Type B pancreatic cell (in vitro differentiated cells): ENCODE data around the gene CCDC61. TPM values are rescaled to one million over a fixed set of nuclear protein-coding genes. Genes with fewer than 3 reads are reported as not detected.

Source experiments
- DNase-seq: peaks from one replicate; pipeline ENCODE4 v3.0.0; 2021; ENCODE audit warnings: mixed read lengths; ENCODE audit not compliant: unreplicated experiment; ENCODE audit errors: extremely low spot score
- H3K27ac Mint-ChIP-seq: 2 replicates; pipeline ENCODE4 v1.8.0; 2021; ENCODE audit warnings: mild to moderate bottlenecking, mixed read lengths
- H3K27me3 Mint-ChIP-seq: 2 replicates; pipeline ENCODE4 v1.8.0; 2021; ENCODE audit warnings: mixed read lengths
- H3K36me3 Mint-ChIP-seq: 2 replicates; pipeline ENCODE4 v1.8.0; 2021; ENCODE audit warnings: mixed read lengths
- H3K4me1 Mint-ChIP-seq: one replicate; pipeline ENCODE4 v1.8.0; 2021; ENCODE audit warnings: mixed read lengths; ENCODE audit not compliant: unreplicated experiment
- H3K4me3 Mint-ChIP-seq: 2 replicates; pipeline ENCODE4 v1.8.0; 2021; ENCODE audit warnings: mild to moderate bottlenecking, mixed read lengths
- H3K9me3 Mint-ChIP-seq: 2 replicates; pipeline ENCODE4 v1.8.0; 2021; ENCODE audit warnings: mixed read lengths
- total RNA-seq: library from RNA; stranded (reverse); gene quantifications from 2 replicates; pipeline ENCODE4 v1.2.1, GENCODE V29; 2021; ENCODE audit warnings: low replicate concordance
- TF ChIP-seq, protein P1 (sequence below): fragments of 200-600 bp; sonication (generic); conservative IDR thresholded peaks from 2 replicates; pipeline ENCODE4 v1.5.0; 2021; ENCODE audit warnings: antibody characterized with exemption, mild to moderate bottlenecking

The CCDC61 gene
- total RNA-seq, 1 donor from 2014 or later, result 19.4 TPM

DNA sequence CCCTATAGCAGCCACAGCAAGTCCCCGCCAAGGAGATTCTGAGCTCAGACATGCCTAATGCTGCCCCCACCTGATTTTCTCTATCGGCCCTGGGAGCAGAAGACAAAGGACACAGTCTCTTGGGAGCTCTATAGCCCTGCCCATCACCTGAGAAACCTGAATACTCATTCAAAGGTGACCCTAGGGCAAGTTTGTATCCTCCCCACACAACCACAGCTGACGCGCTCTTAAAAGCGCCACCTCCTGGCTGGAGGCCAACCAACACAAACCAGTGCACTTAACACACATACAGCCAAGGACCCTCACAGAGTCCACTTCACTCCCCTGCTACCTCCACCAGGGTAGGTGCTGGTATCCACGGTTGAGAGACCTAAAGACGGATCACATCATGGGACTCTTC lies 54.3 kb downstream of the CCDC61 start:
- H3K27ac Mint-ChIP-seq, result no peak overlapping the region
- TF ChIP-seq, protein P1, sequence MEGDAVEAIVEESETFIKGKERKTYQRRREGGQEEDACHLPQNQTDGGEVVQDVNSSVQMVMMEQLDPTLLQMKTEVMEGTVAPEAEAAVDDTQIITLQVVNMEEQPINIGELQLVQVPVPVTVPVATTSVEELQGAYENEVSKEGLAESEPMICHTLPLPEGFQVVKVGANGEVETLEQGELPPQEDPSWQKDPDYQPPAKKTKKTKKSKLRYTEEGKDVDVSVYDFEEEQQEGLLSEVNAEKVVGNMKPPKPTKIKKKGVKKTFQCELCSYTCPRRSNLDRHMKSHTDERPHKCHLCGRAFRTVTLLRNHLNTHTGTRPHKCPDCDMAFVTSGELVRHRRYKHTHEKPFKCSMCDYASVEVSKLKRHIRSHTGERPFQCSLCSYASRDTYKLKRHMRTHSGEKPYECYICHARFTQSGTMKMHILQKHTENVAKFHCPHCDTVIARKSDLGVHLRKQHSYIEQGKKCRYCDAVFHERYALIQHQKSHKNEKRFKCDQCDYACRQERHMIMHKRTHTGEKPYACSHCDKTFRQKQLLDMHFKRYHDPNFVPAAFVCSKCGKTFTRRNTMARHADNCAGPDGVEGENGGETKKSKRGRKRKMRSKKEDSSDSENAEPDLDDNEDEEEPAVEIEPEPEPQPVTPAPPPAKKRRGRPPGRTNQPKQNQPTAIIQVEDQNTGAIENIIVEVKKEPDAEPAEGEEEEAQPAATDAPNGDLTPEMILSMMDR, result no peak
- H3K27me3 Mint-ChIP-seq, result peaks cover 48% of the 10 kb centered on the region
- H3K4me3 Mint-ChIP-seq, result no peak overlapping the region
- H3K4me1 Mint-ChIP-seq, result no peaks in the 10 kb centered on the region
- DNase-seq, result no peak
- H3K9me3 Mint-ChIP-seq, result peaks cover 12% of the 10 kb centered on the region
- H3K36me3 Mint-ChIP-seq, result no peaks in the 10 kb centered on the region

DNA sequence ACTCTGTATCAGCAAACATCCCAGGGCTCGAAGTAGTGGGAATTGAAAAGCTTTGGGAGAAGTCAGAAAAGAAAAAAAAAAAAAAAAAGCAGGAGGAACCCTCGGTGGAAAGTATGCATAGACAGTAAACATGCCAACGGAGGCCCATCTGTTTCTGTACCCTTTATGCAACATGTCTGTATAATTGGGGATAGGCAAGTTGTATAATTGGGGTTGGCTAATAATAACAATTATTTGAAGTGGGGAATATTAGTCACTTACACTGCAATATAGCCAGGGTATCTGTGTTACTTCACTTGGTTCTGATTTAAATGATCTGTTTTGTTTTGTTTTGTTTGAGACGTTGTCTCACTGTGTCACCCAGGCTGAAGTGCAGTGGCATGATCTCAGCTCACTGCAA lies 57.6 kb downstream of the CCDC61 start:
- H3K27ac Mint-ChIP-seq, result no peak overlapping the region
- H3K4me3 Mint-ChIP-seq, result no peak overlapping the region
- peaks cover 45% of the 10 kb centered on the region for H3K27me3 Mint-ChIP-seq

GRCh38 chr19:46056536-46056935 lies 61.3 kb downstream of the CCDC61 start:
- Mint-ChIP-seq H3K27me3 (peaks cover 33% of the 10 kb centered on the region), H3K36me3 (no peaks in the 10 kb centered on the region), H3K9me3 (no peaks in the 10 kb centered on the region), H3K27ac (no peak overlapping the region), H3K4me3 (no peak overlapping the region), H3K4me1 (peaks cover 8% of the 10 kb centered on the region)
- DNase-seq, result no peak
- TF ChIP-seq, protein P1, result no peak

More for the DNA sequence above, 57.6 kb downstream of the CCDC61 start:
- H3K36me3 Mint-ChIP-seq, result no peaks in the 10 kb centered on the region
- TF ChIP-seq, protein P1, result no peak
- no peak for DNase-seq
- peaks cover 8% of the 10 kb centered on the region for H3K4me1 Mint-ChIP-seq
- H3K9me3 Mint-ChIP-seq, result no peaks in the 10 kb centered on the region

DNA sequence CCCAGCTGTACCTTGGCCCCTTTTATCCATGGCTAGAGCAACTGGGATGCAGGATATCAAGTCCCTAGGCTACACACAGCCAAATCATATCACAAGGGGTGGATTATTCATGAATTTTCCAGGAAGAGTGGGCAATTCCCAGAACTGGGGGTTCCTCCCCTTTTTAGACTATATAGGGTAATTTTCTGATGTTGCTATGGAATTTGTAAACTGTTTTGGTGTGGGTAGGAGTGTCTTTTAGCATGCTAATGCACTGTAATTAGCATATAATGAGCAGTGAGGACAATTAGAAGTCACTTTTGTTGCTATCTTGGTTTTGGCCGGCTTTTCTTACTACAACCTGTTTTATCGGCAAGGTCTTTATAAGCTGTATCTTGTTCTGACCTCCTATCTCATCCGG lies 63.5 kb downstream of the CCDC61 start:
- TF ChIP-seq, protein P1, result no peak
- no peak overlapping the region for H3K27ac Mint-ChIP-seq
- no peaks in the 10 kb centered on the region for H3K9me3 Mint-ChIP-seq
- DNase-seq, result no peak
- peaks cover 8% of the 10 kb centered on the region for H3K4me1 Mint-ChIP-seq
- H3K4me3 Mint-ChIP-seq, result no peak overlapping the region
- H3K36me3 Mint-ChIP-seq, result no peaks in the 10 kb centered on the region
- peaks cover 20% of the 10 kb centered on the region for H3K27me3 Mint-ChIP-seq

DNA sequence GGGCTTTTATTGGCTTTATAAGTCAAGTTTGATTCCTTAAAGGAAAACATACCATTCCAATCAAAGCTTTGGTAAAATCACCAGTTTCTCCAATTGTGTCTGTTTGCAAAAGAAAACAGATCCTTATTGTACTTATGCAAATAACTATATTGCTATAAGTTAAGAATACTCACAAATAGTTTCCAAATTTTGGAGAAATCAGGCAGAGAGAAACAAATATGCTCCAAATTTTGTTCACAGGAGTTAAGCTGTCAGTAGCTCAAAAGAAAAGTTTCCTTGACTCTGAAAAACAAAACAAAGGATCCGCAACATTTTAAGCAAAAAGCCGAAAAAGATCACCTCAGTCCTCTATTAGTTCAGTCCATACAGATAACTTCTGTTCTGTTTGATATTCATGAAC lies 64.7 kb downstream of the CCDC61 start:
- H3K27me3 Mint-ChIP-seq, result peaks cover 13% of the 10 kb centered on the region
- TF ChIP-seq, protein P1, result no peak
- no peak for DNase-seq
- peaks cover 8% of the 10 kb centered on the region for H3K4me1 Mint-ChIP-seq
- no peaks in the 10 kb centered on the region for H3K9me3 Mint-ChIP-seq
- no peak overlapping the region for H3K4me3 Mint-ChIP-seq
- H3K36me3 Mint-ChIP-seq, result peaks cover 3% of the 10 kb centered on the region
- no peak overlapping the region for H3K27ac Mint-ChIP-seq

DNA sequence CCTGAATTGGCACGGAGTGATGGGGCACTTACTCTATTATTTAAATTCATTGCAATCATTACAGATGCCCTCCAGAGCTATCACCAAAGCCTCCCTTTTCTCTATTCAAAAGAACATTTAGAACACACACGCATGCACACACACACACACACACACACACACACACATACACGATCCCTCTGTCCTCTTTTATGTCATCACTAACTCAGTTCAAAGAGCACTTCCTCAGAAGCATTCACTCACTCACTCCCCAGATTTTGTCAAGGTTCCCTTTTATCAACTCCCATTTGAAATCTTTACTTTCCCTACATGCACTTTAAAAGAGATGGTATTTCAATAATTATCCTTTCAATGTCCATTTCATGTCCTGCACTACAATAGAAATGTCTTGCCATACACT lies 67.9 kb downstream of the CCDC61 start:
- peaks cover 8% of the 10 kb centered on the region for H3K27me3 Mint-ChIP-seq

More for the DNA sequence above, 67.9 kb downstream of the CCDC61 start:
- no peak for DNase-seq
- TF ChIP-seq, protein P1, result no peak
- no peak overlapping the region for H3K4me3 Mint-ChIP-seq
- H3K27ac Mint-ChIP-seq, result no peak overlapping the region
- no peaks in the 10 kb centered on the region for H3K9me3 Mint-ChIP-seq
- no peaks in the 10 kb centered on the region for H3K4me1 Mint-ChIP-seq
- H3K36me3 Mint-ChIP-seq, result peaks cover 3% of the 10 kb centered on the region
